Central memory CD4-positive, alpha-beta T cell (primary cell): ENCODE data around the gene SMIM28.
"Not testable (repeated sequence)": the region's sequence is repeated elsewhere in the genome, so short reads cannot be mapped to it uniquely, and the experiment has no call there.

ENCODE experiments used
- DNase-seq: peaks from one replicate; pipeline ENCODE4 v3.0.0; 2022
- total RNA-seq, 3 experiments: gene quantifications; one replicate each; lab custom pipeline; 2026; lab: John Stamatoyannopoulos, UW

Gene SMIM28
- 0 reads per million in 3 experiments for total RNA-seq

- DNase-seq: no peak
Observed at GRCh38 chr6:138377844-138378243, at the start of gene SMIM28. SMIM28 (plus strand) TSS chr6:138377905; CDS start chr6:138378073, 168 bp downstream.

GRCh38 chr6:138328210-138328609 lies 49.5 kb upstream of the SMIM28 start:
- no peak for DNase-seq

GRCh38 chr6:138330763-138331162 lies 46.9 kb upstream of the SMIM28 start:
- no peak for DNase-seq

GRCh38 chr6:138331444-138331843 lies 46.3 kb upstream of the SMIM28 start:
- DNase-seq: no peak

- DNase-seq: no peak
Observed at GRCh38 chr6:138331984-138332383, 45.7 kb upstream of the SMIM28 start.

GRCh38 chr6:138334000-138334399 lies 43.7 kb upstream of the SMIM28 start:
- no peak for DNase-seq

GRCh38 chr6:138334963-138335362 lies 42.7 kb upstream of the SMIM28 start:
- DNase-seq: no peak

GRCh38 chr6:138336221-138336620 lies 41.5 kb upstream of the SMIM28 start:
- DNase-seq: no peak

- DNase-seq: no peak
Observed at GRCh38 chr6:138337076-138337475, 40.6 kb upstream of the SMIM28 start.

GRCh38 chr6:138339024-138339423 lies 38.7 kb upstream of the SMIM28 start:
- DNase-seq: no peak

- no peak for DNase-seq
Observed at GRCh38 chr6:138341176-138341575, 36.5 kb upstream of the SMIM28 start.

- no peak for DNase-seq
Observed at GRCh38 chr6:138343112-138343511, 34.6 kb upstream of the SMIM28 start.

- no peak for DNase-seq
Observed at GRCh38 chr6:138345565-138346285, 32.0 kb upstream of the SMIM28 start.

GRCh38 chr6:138346302-138347195 lies 31.2 kb upstream of the SMIM28 start:
- no peak for DNase-seq

- no peak for DNase-seq
Observed at GRCh38 chr6:138347864-138348263, 29.8 kb upstream of the SMIM28 start.

- no peak for DNase-seq
Observed at GRCh38 chr6:138349891-138350290, 27.8 kb upstream of the SMIM28 start.

- DNase-seq: no peak
Observed at GRCh38 chr6:138357928-138358327, 19.8 kb upstream of the SMIM28 start.

- DNase-seq: not testable (repeated sequence)
Observed at GRCh38 chr6:138368684-138369083, 9.0 kb upstream of the SMIM28 start.

GRCh38 chr6:138370631-138371451 lies 6.9 kb upstream of the SMIM28 start:
- no peak for DNase-seq

- no peak for DNase-seq
Observed at GRCh38 chr6:138371452-138371711, 6.3 kb upstream of the SMIM28 start.

- DNase-seq: no peak
Observed at GRCh38 chr6:138371720-138372119, 6.0 kb upstream of the SMIM28 start.

GRCh38 chr6:138372711-138373463 lies 4.8 kb upstream of the SMIM28 start:
- no peak for DNase-seq

GRCh38 chr6:138374230-138374629 lies 3.5 kb upstream of the SMIM28 start:
- DNase-seq: no peak
